Caco-2 (cell line): ENCODE results near the gene RAB3C. TPM values are rescaled to one million over a fixed set of nuclear protein-coding genes. Genes with fewer than 3 reads are reported as not detected.

ENCODE experiments used
- BruUV-seq: library from RNA; stranded (reverse); fragments of 400-500 nt; replicated peaks from 2 replicates; lab custom pipeline; 2021; lab: Mats Ljungman, UMichigan
- CTCF ChIA-PET: fragments of 300-600 bp; sonication (Branson Sonifier 250); formaldehyde crosslinking; loops from one replicate; lab custom pipeline; 2022; ENCODE audit warnings: antibody characterized with exemption; lab: Charles Lee
- POLR2A ChIA-PET: fragments of 300-600 bp; sonication (Branson Sonifier 250); formaldehyde crosslinking; loops from one replicate; lab custom pipeline; 2022; ENCODE audit warnings: antibody characterized with exemption; lab: Charles Lee
- DNase-seq, 2 experiments: peaks; one replicate each; pipeline versions ENCODE4 v3.0.0 to v3.0.0-alpha.2; 2020 to 2022
- H3K27me3 ChIP-seq: replicated peaks from 2 replicates; pipeline ENCODE4 v1.6.0; 2011; ENCODE audit warnings: low read length; ENCODE audit not compliant: control insufficient read depth, insufficient read depth
- H3K36me3 ChIP-seq: 2 replicates; pipeline ENCODE4 v1.5.1; 2011; ENCODE audit warnings: low read length; ENCODE audit not compliant: control insufficient read depth, insufficient read depth
- H3K4me1 ChIP-seq: fragments of 250-450 bp; sonication (Bioruptor Pico); 2 replicates; pipeline ENCODE4 v1.5.1; 2020; ENCODE audit warnings: mild to moderate bottlenecking
- H3K4me3 ChIP-seq: 2 replicates; pipeline ENCODE4 v1.5.1; 2011; ENCODE audit warnings: low read depth, mild to moderate bottlenecking, control low read depth, low read length
- H3K9me3 ChIP-seq: fragments of 250-450 bp; sonication (Bioruptor Pico); 2 replicates; pipeline ENCODE4 v1.5.1; 2020; ENCODE audit warnings: mild to moderate bottlenecking, moderate library complexity
- H3K27ac Mint-ChIP-seq: one replicate; pipeline ENCODE4 v1.8.0; 2022; ENCODE audit warnings: mixed read lengths; ENCODE audit not compliant: unreplicated experiment
- H3K27me3 Mint-ChIP-seq: one replicate; pipeline ENCODE4 v1.8.0; 2022; ENCODE audit warnings: mixed read lengths; ENCODE audit not compliant: insufficient read depth, unreplicated experiment
- H3K36me3 Mint-ChIP-seq: one replicate; pipeline ENCODE4 v1.8.0; 2022; ENCODE audit warnings: mild to moderate bottlenecking, mixed read lengths; ENCODE audit not compliant: insufficient read depth, unreplicated experiment
- H3K4me1 Mint-ChIP-seq: one replicate; pipeline ENCODE4 v1.8.0; 2022; ENCODE audit warnings: low read depth, mixed read lengths; ENCODE audit not compliant: unreplicated experiment
- H3K4me3 Mint-ChIP-seq: one replicate; pipeline ENCODE4 v1.8.0; 2022; ENCODE audit warnings: mild to moderate bottlenecking, moderate library complexity, mixed read lengths; ENCODE audit not compliant: unreplicated experiment
- H3K9me3 Mint-ChIP-seq: one replicate; pipeline ENCODE4 v1.8.0; 2022; ENCODE audit warnings: mixed read lengths; ENCODE audit not compliant: unreplicated experiment
- CTCF ChIP-seq, 2 experiments: fragments of 200-600 bp in 1 of 2; IDR thresholded peaks; 1 replicate in 1 of 2; 2 replicates in 1 of 2; pipeline versions ENCODE4 v1.5.1 to v1.8.0; 2011 to 2022; ENCODE audit warnings: antibody characterized with exemption in 1 of 2, control low read depth in 1 of 2, inconsistent platforms in 1 of 2, low read depth in 1 of 2, low read length in 1 of 2, mild to moderate bottlenecking in 1 of 2, moderate library complexity in 1 of 2; ENCODE audit not compliant: insufficient read depth in 1 of 2, severe bottlenecking in 1 of 2, unreplicated experiment in 1 of 2
- intact Hi-C: fragments of 100-400 bp; cut with micrococcal nuclease; formaldehyde crosslinking; loops from one replicate; pipeline ENCODE4 v1.10.0; 2022; ENCODE audit not compliant: unreplicated experiment
- total RNA-seq: library from RNA; stranded (reverse); gene quantifications from 2 replicates; pipeline ENCODE4 v1.2.3, GENCODE V29; 2022

The RAB3C gene
- total RNA-seq, 1 experiment from 2014 or later = not detected

GRCh38 chr5:58868931-58869330, 286.1 kb downstream of the RAB3C start:
- POLR2A ChIA-PET = no interaction called here
- no peak overlapping the region for H3K4me3 Mint-ChIP-seq
- no TSS peak for BruUV-seq
- Histone ChIP-seq H3K9me3 (no peaks in the 10 kb centered on the region), H3K27me3 (no peaks in the 10 kb centered on the region), H3K36me3 (no peaks in the 10 kb centered on the region), H3K4me3 (no peak overlapping the region), H3K4me1 (no peaks in the 10 kb centered on the region)
- no peaks in the 10 kb centered on the region for H3K36me3 Mint-ChIP-seq
- peaks cover 3% of the 10 kb centered on the region for H3K27me3 Mint-ChIP-seq
- intact Hi-C loops = no loop called here
- no peak for DNase-seq
- CTCF ChIA-PET = no interaction called here
- no peak for TF ChIP-seq CTCF (IDR thresholded peaks at IDR 0.05; ENCODE audit: insufficient read depth in 1 of 2, low read depth in 1 of 2, low read length in 1 of 2, severe bottlenecking in 1 of 2, unreplicated experiment in 1 of 2)
- no peaks in the 10 kb centered on the region for H3K4me1 Mint-ChIP-seq
- no peak overlapping the region for H3K27ac Mint-ChIP-seq
- no peaks in the 10 kb centered on the region for H3K9me3 Mint-ChIP-seq

GRCh38 chr5:58871648-58872242, 288.9 kb downstream of the RAB3C start:
- Histone ChIP-seq H3K4me1 (no peaks in the 10 kb centered on the region), H3K36me3 (no peaks in the 10 kb centered on the region), H3K4me3 (no peak overlapping the region), H3K9me3 (no peaks in the 10 kb centered on the region), H3K27me3 (no peaks in the 10 kb centered on the region)
- peak in 1 of 2 experiments; percentile 53 for DNase-seq
- POLR2A ChIA-PET = no interaction called here
- Mint-ChIP-seq H3K27me3 (peaks cover 3% of the 10 kb centered on the region), H3K9me3 (no peaks in the 10 kb centered on the region), H3K4me1 (no peaks in the 10 kb centered on the region), H3K27ac (no peak overlapping the region), H3K4me3 (no peak overlapping the region), H3K36me3 (no peaks in the 10 kb centered on the region)
- CTCF ChIA-PET = no interaction called here
- peak; percentile 59 to 71 for TF ChIP-seq CTCF (IDR thresholded peaks at IDR 0.05; ENCODE audit: insufficient read depth in 1 of 2, low read depth in 1 of 2, low read length in 1 of 2, severe bottlenecking in 1 of 2, unreplicated experiment in 1 of 2)
- BruUV-seq = no TSS peak
- intact Hi-C loops = loop anchor here (1.0 kb wide), 1 partner anchor 303 kb away; no protein-coding TSS in a partner anchor

GRCh38 chr5:58872670-58873273, 289.9 kb downstream of the RAB3C start:
- Mint-ChIP-seq H3K36me3 (no peaks in the 10 kb centered on the region), H3K27me3 (peaks cover 7% of the 10 kb centered on the region), H3K9me3 (no peaks in the 10 kb centered on the region), H3K27ac (no peak overlapping the region), H3K4me3 (no peak overlapping the region), H3K4me1 (no peaks in the 10 kb centered on the region)
- no peak for TF ChIP-seq CTCF (IDR thresholded peaks at IDR 0.05; ENCODE audit: insufficient read depth in 1 of 2, low read depth in 1 of 2, low read length in 1 of 2, severe bottlenecking in 1 of 2, unreplicated experiment in 1 of 2)
- intact Hi-C loops = no loop called here
- CTCF ChIA-PET = interaction anchor here (0.5 kb wide), 1 partner anchor 318 kb away, joined by 3 read pairs; no protein-coding TSS in a partner anchor
- Histone ChIP-seq H3K36me3 (no peaks in the 10 kb centered on the region), H3K4me3 (no peak overlapping the region), H3K27me3 (no peaks in the 10 kb centered on the region), H3K9me3 (no peaks in the 10 kb centered on the region), H3K4me1 (no peaks in the 10 kb centered on the region)
- BruUV-seq = no TSS peak
- no peak for DNase-seq
- POLR2A ChIA-PET = no interaction called here
